Panc1 (cell line): Measurements from ENCODE around the gene SERPIND1. TPM values are rescaled to one million over a fixed set of nuclear protein-coding genes. Genes with fewer than 3 reads are reported as not detected.

ENCODE experiments used
- ATAC-seq: fragments of 200-7000 bp; cut with Tn5 transposase; 2 replicates; pipeline ENCODE4 v1.9.1; 2020; ENCODE audit warnings: mild to moderate bottlenecking, moderate library complexity
- BruUV-seq: library from RNA; stranded (reverse); fragments of 400-500 nt; replicated peaks from 2 replicates; lab custom pipeline; 2021; lab: Mats Ljungman, UMichigan
- CTCF ChIA-PET: fragments of 300-600 bp; sonication (Branson Sonifier 250); formaldehyde crosslinking; loops from one replicate; lab custom pipeline; 2022; ENCODE audit warnings: antibody characterized with exemption; lab: Charles Lee
- POLR2A ChIA-PET: fragments of 300-600 bp; sonication (Branson Sonifier 250); formaldehyde crosslinking; loops from one replicate; lab custom pipeline; 2022; ENCODE audit warnings: antibody characterized with exemption; lab: Charles Lee
- DNase-seq: peaks from one replicate; pipeline ENCODE4 v3.0.0-alpha.2; 2010; ENCODE audit warnings: low read depth, low spot score
- H3K27ac ChIP-seq: 2 replicates; pipeline ENCODE4 v1.5.1; 2011; ENCODE audit warnings: mild to moderate bottlenecking, low read length, inconsistent platforms
- H3K27me3 ChIP-seq: fragments of 200-500 bp; sonication (Bioruptor generic); 2 replicates; pipeline ENCODE4 v1.6.0; 2014; ENCODE audit warnings: low read length, inconsistent platforms; ENCODE audit not compliant: control insufficient read depth, insufficient read depth
- H3K36me3 ChIP-seq: fragments of 200-500 bp; sonication (Bioruptor generic); 2 replicates; pipeline ENCODE4 v1.5.1; 2014; ENCODE audit warnings: inconsistent platforms, mild to moderate bottlenecking, low read length, moderate library complexity; ENCODE audit not compliant: control insufficient read depth, insufficient read depth
- H3K4me1 ChIP-seq: 2 replicates; pipeline ENCODE4 v1.5.1; 2011; ENCODE audit warnings: inconsistent platforms, mild to moderate bottlenecking, low read length, moderate library complexity; ENCODE audit not compliant: control insufficient read depth, insufficient read depth
- H3K4me3 ChIP-seq, 2 experiments: 2 replicates each; pipeline ENCODE4 v1.5.1; 2011 to 2012; ENCODE audit warnings: low read depth in 2 of 2, low read length in 2 of 2, mild to moderate bottlenecking in 2 of 2, inconsistent platforms in 1 of 2, moderate library complexity in 1 of 2
- H3K9me3 ChIP-seq: fragments of 200-500 bp; sonication (Bioruptor generic); 2 replicates; pipeline ENCODE4 v1.5.1; 2014; ENCODE audit warnings: low read depth, mild to moderate bottlenecking, inconsistent platforms, low read length, moderate library complexity; ENCODE audit not compliant: control insufficient read depth, insufficient read depth
- POLR2AphosphoS5 ChIP-seq: IDR thresholded peaks from 2 replicates; pipeline ENCODE4 v1.6.1; 2012; ENCODE audit warnings: mild to moderate bottlenecking, low read depth, low read length, moderate library complexity
- SIN3A ChIP-seq: IDR thresholded peaks from 2 replicates; pipeline ENCODE4 v1.6.1; 2012; ENCODE audit warnings: low read depth, mild to moderate bottlenecking, low read length, moderate library complexity, borderline replicate concordance; ENCODE audit not compliant: insufficient read depth
- TCF7L2 ChIP-seq: IDR thresholded peaks from 2 replicates; pipeline ENCODE4 v1.6.1; 2011; ENCODE audit warnings: mild to moderate bottlenecking, low read depth, low read length, inconsistent platforms
- in situ Hi-C: cut with HindIII; loops from 2 replicates; pipeline ENCODE4 v1.10.0; 2016; ENCODE audit warnings: low sequenced_read_pairs, low pct_unique_long_range_greater_than_20kb
- intact Hi-C: fragments of 100-400 bp; cut with micrococcal nuclease; formaldehyde crosslinking; loops from one replicate; pipeline ENCODE4 v1.10.0; 2022; ENCODE audit not compliant: unreplicated experiment
- total RNA-seq: library from RNA; stranded (reverse); gene quantifications from one replicate; pipeline ENCODE4 v1.2.1, GENCODE V29; 2021; ENCODE audit not compliant: unreplicated experiment
- TF ChIP-seq, protein P1 (sequence below): fragments of 450-650 bp; IDR thresholded peaks from 2 replicates; pipeline ENCODE4 v1.5.1; 2017; ENCODE audit warnings: mild to moderate bottlenecking
- TF ChIP-seq, protein P2 (sequence below), 2 experiments: IDR thresholded peaks; 2 replicates each; pipeline ENCODE4 v1.6.1; 2011 to 2012; ENCODE audit warnings: low read depth in 2 of 2, control low read depth in 1 of 2, low read length in 1 of 2, mild to moderate bottlenecking in 1 of 2, moderate library complexity in 1 of 2; ENCODE audit not compliant: insufficient read depth in 1 of 2

The SERPIND1 gene
- total RNA-seq, 1 experiment from 2014 or later: 0.18 TPM

DNA sequence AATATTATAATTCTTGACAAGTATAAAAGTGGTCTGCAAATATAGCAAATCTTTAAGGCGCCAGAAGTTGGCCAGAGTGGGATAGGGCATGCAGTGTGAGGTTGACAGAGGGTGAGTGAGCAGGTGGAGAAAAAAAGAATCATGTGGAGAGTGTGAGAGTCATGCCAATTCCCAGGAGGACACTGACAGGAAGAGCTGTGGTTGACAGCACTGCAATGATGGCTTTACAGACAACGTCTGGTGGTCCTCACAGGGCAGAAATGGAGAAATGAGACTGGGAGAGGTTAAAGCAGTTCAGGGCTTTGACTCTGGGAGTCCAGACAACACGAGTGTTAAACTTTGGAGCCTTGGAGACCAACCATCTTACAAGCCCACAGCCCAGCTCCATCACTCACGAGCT lies 34.9 kb downstream of the SERPIND1 start:
- no peaks in the 10 kb centered on the region for H3K27me3 ChIP-seq
- no peaks in the 10 kb centered on the region for H3K4me1 ChIP-seq
- ATAC-seq (no peak), DNase-seq (no peak)
- TF ChIP-seq, protein P1, sequence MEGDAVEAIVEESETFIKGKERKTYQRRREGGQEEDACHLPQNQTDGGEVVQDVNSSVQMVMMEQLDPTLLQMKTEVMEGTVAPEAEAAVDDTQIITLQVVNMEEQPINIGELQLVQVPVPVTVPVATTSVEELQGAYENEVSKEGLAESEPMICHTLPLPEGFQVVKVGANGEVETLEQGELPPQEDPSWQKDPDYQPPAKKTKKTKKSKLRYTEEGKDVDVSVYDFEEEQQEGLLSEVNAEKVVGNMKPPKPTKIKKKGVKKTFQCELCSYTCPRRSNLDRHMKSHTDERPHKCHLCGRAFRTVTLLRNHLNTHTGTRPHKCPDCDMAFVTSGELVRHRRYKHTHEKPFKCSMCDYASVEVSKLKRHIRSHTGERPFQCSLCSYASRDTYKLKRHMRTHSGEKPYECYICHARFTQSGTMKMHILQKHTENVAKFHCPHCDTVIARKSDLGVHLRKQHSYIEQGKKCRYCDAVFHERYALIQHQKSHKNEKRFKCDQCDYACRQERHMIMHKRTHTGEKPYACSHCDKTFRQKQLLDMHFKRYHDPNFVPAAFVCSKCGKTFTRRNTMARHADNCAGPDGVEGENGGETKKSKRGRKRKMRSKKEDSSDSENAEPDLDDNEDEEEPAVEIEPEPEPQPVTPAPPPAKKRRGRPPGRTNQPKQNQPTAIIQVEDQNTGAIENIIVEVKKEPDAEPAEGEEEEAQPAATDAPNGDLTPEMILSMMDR: no peak
- TF ChIP-seq, protein P2, sequence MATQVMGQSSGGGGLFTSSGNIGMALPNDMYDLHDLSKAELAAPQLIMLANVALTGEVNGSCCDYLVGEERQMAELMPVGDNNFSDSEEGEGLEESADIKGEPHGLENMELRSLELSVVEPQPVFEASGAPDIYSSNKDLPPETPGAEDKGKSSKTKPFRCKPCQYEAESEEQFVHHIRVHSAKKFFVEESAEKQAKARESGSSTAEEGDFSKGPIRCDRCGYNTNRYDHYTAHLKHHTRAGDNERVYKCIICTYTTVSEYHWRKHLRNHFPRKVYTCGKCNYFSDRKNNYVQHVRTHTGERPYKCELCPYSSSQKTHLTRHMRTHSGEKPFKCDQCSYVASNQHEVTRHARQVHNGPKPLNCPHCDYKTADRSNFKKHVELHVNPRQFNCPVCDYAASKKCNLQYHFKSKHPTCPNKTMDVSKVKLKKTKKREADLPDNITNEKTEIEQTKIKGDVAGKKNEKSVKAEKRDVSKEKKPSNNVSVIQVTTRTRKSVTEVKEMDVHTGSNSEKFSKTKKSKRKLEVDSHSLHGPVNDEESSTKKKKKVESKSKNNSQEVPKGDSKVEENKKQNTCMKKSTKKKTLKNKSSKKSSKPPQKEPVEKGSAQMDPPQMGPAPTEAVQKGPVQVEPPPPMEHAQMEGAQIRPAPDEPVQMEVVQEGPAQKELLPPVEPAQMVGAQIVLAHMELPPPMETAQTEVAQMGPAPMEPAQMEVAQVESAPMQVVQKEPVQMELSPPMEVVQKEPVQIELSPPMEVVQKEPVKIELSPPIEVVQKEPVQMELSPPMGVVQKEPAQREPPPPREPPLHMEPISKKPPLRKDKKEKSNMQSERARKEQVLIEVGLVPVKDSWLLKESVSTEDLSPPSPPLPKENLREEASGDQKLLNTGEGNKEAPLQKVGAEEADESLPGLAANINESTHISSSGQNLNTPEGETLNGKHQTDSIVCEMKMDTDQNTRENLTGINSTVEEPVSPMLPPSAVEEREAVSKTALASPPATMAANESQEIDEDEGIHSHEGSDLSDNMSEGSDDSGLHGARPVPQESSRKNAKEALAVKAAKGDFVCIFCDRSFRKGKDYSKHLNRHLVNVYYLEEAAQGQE (IDR thresholded peaks at IDR 0.05; ENCODE audit: insufficient read depth in 1 of 2, low read depth in 2 of 2, low read length in 1 of 2): no peak
- TF ChIP-seq POLR2AphosphoS5 (no peak), TCF7L2 (no peak), SIN3A (no peak)
- CTCF ChIA-PET: no interaction called here
- H3K36me3 ChIP-seq: peaks cover 4% of the 10 kb centered on the region; the same call in 1 of the 2 replicates
- in situ Hi-C loops: no loop called here
- H3K27ac ChIP-seq: no peak overlapping the region
- POLR2A ChIA-PET: no interaction called here
- H3K4me3 ChIP-seq: no peak overlapping the region
- H3K9me3 ChIP-seq: no peaks in the 10 kb centered on the region
- no TSS peak for BruUV-seq
- intact Hi-C loops: no loop called here

DNA sequence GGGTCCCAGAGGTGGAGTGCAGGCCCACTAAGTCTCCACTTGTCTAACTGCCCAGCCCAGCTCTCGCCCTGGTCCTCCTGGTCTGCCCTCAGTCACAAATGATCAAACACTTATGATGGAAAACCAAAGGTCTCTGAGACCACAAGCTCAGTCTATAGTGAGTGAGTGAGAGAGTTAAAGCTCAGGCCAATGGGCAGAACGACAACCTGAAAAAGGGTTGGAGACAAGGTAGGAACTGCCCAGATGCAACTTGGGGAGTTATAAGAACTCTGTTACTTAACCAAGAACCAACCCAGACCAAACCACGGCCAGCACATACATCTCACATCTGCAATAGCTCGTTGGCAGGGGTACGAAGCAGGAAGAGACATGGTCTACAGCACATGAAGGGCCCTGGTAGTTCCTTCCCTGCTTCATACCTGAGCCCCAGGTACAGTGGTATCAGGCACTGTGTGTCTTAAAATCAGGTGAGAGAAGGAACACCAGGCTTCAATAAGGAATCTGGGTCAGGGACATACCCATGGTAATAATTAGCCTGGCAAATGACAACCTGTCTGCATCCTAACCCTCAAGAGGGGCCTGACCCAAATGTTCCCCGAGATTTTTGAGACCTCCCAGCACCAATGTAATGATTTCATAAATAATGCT lies 35.7 kb downstream of the SERPIND1 start:
- peaks cover 4% of the 10 kb centered on the region; the same call in 1 of the 2 replicates for H3K36me3 ChIP-seq
- intact Hi-C loops (no loop called here), in situ Hi-C loops (no loop called here)
- CTCF ChIA-PET: interaction anchor here (0.6 kb wide), 1 partner anchor 9 kb away, joined by 6 read pairs; no protein-coding TSS in a partner anchor
- H3K27ac ChIP-seq: no peak overlapping the region
- POLR2A ChIA-PET: no interaction called here
- H3K4me3 ChIP-seq: no peak overlapping the region
- no peaks in the 10 kb centered on the region for H3K4me1 ChIP-seq
- no TSS peak for BruUV-seq
- H3K9me3 ChIP-seq: no peaks in the 10 kb centered on the region
- DNase-seq: no peak
- ATAC-seq: no peak
- H3K27me3 ChIP-seq: no peaks in the 10 kb centered on the region
- TF ChIP-seq TCF7L2: no peak
- TF ChIP-seq, protein P1: no peak
- TF ChIP-seq, protein P2 (IDR thresholded peaks at IDR 0.05; ENCODE audit: insufficient read depth in 1 of 2, low read depth in 2 of 2, low read length in 1 of 2): no peak
- no peak for TF ChIP-seq SIN3A
- no peak for TF ChIP-seq POLR2AphosphoS5
